Liver (tissue), 9 donors: ENCODE results near the gene TACC2. TPM values are rescaled to one million over a fixed set of nuclear protein-coding genes. Genes with fewer than 3 reads are reported as not detected.

Experiments used
- DNase-seq: peaks from one replicate; pipeline ENCODE4 v3.0.0-alpha.2; 2017; ENCODE audit warnings: low spot score
- H3K27ac ChIP-seq, 2 donors: one replicate each; pipeline ENCODE4 v1.7.0; 2013; ENCODE audit warnings: inconsistent platforms in 2 of 2, low read length in 2 of 2, control low read depth in 1 of 2, low read depth in 1 of 2, mild to moderate bottlenecking in 1 of 2
- H3K27me3 ChIP-seq, 4 donors: one replicate each; pipeline versions ENCODE4 v1.6.1 to v1.7.0; 2013; ENCODE audit warnings: low read length in 3 of 4, inconsistent platforms in 1 of 4, mild to moderate bottlenecking in 1 of 4, moderate library complexity in 1 of 4; ENCODE audit not compliant: control insufficient read depth in 4 of 4, insufficient read depth in 4 of 4
- H3K36me3 ChIP-seq, 4 donors: one replicate each; pipeline versions ENCODE4 v1.6.1 to v1.7.0; 2013; ENCODE audit warnings: low read length in 3 of 4, mild to moderate bottlenecking in 3 of 4, low read depth in 1 of 4, moderate library complexity in 1 of 4; ENCODE audit not compliant: control insufficient read depth in 4 of 4, insufficient read depth in 3 of 4
- H3K4me1 ChIP-seq, 4 donors: one replicate each; pipeline versions ENCODE4 v1.6.1 to v1.7.0; 2013; ENCODE audit warnings: low read length in 3 of 4, mild to moderate bottlenecking in 3 of 4, moderate library complexity in 1 of 4; ENCODE audit not compliant: control insufficient read depth in 4 of 4, insufficient read depth in 4 of 4
- H3K4me3 ChIP-seq, 3 donors: one replicate each; pipeline versions ENCODE4 v1.6.1 to v1.7.0; 2013; ENCODE audit warnings: low read length in 3 of 3, control low read depth in 1 of 3, low read depth in 1 of 3, mild to moderate bottlenecking in 1 of 3
- H3K9ac ChIP-seq, 2 donors: one replicate each; pipeline ENCODE4 v1.7.0; 2013; ENCODE audit warnings: low read length in 2 of 2, mild to moderate bottlenecking in 2 of 2, moderate library complexity in 2 of 2, control low read depth in 1 of 2, low read depth in 1 of 2
- H3K9me3 ChIP-seq, 4 donors: one replicate each; pipeline versions ENCODE4 v1.6.1 to v1.7.0; 2013; ENCODE audit warnings: low read length in 3 of 4; ENCODE audit not compliant: control insufficient read depth in 4 of 4
- ATF3 ChIP-seq: IDR thresholded peaks from 2 replicates; pipeline ENCODE4 v1.6.1; 2016; ENCODE audit warnings: antibody characterized with exemption
- CTCF ChIP-seq: fragments of 150-350 bp; IDR thresholded peaks from 2 replicates; pipeline ENCODE4 v1.5.1; 2017; ENCODE audit warnings: improper control_type of control experiment, low read depth, low read length; ENCODE audit not compliant: missing input control
- EGR1 ChIP-seq, 2 donors: IDR thresholded peaks; 2 replicates each; pipeline ENCODE4 v1.6.1; 2016 to 2018; ENCODE audit warnings: antibody characterized with exemption in 2 of 2, low read depth in 2 of 2
- FOXA1 ChIP-seq: IDR thresholded peaks from 2 replicates; pipeline ENCODE4 v1.6.1; 2016; ENCODE audit warnings: antibody characterized with exemption
- FOXA2 ChIP-seq: IDR thresholded peaks from 2 replicates; pipeline ENCODE4 v1.6.1; 2016; ENCODE audit warnings: antibody characterized with exemption
- HNF4A ChIP-seq, 2 donors: conservative IDR thresholded peaks; 2 replicates each; pipeline ENCODE4 v1.6.1; 2016; ENCODE audit warnings: antibody characterized with exemption in 2 of 2, mild to moderate bottlenecking in 2 of 2
- HNF4G ChIP-seq: IDR thresholded peaks from 2 replicates; pipeline ENCODE4 v1.6.1; 2016; ENCODE audit warnings: antibody characterized with exemption
- JUND ChIP-seq, 2 donors: IDR thresholded peaks; 2 replicates each; pipeline ENCODE4 v1.6.1; 2016; ENCODE audit warnings: antibody characterized with exemption in 2 of 2
- MAX ChIP-seq: IDR thresholded peaks from 2 replicates; pipeline ENCODE4 v1.6.1; 2016; ENCODE audit warnings: antibody characterized with exemption
- NR2F2 ChIP-seq: IDR thresholded peaks from 2 replicates; pipeline ENCODE4 v1.6.1; 2016; ENCODE audit warnings: antibody characterized with exemption
- RAD21 ChIP-seq, 2 donors: IDR thresholded peaks; 2 replicates each; pipeline ENCODE4 v1.6.1; 2016; ENCODE audit warnings: antibody characterized with exemption in 2 of 2, mild to moderate bottlenecking in 2 of 2
- REST ChIP-seq: IDR thresholded peaks from 2 replicates; pipeline ENCODE4 v1.6.1; 2016; ENCODE audit warnings: antibody characterized with exemption, mild to moderate bottlenecking
- RXRA ChIP-seq, 2 donors: IDR thresholded peaks; 2 replicates each; pipeline ENCODE4 v1.6.1; 2017 to 2018; ENCODE audit warnings: antibody characterized with exemption in 2 of 2, mild to moderate bottlenecking in 1 of 2
- SP1 ChIP-seq: IDR thresholded peaks from 2 replicates; pipeline ENCODE4 v1.6.1; 2018; ENCODE audit warnings: antibody characterized with exemption, mild to moderate bottlenecking
- TAF1 ChIP-seq: conservative IDR thresholded peaks from 2 replicates; pipeline ENCODE4 v1.6.1; 2016; ENCODE audit warnings: antibody characterized with exemption, mild to moderate bottlenecking
- YY1 ChIP-seq: IDR thresholded peaks from 2 replicates; pipeline ENCODE4 v1.6.1; 2016; ENCODE audit warnings: antibody characterized with exemption, mild to moderate bottlenecking
- WGBS: extraction: QIAGEN DNeasy Blood & Tissue Kit; methylation state at CpG from one replicate; pipeline ENCODE4 v1.1.7; 2013; 5-methylcytosine and 5-hydroxymethylcytosine counted together
- polyA plus RNA-seq, 2 donors: library from polyadenylated mRNA; stranded (reverse) in 1 of 2; unstranded in 1 of 2; fragments of 200-250 nt in 1 of 2; fragments of >200 nt in 1 of 2; fragmentation: Nextera tagmentation in 1 of 2; extraction: Ambion mirVana in 1 of 2; gene quantifications; one replicate each; pipeline versions ENCODE4 v1.2.1 to v1.2.3, GENCODE V29; 2013 to 2015
- total RNA-seq, 2 donors: library from RNA; depleted of rRNA; stranded (reverse); fragments of >200 nt; gene quantifications; one replicate each; pipeline ENCODE4 v1.2.3, GENCODE V29; 2014
- donor health status: healthy.
- donor health status: healthy.
- donor health status: healthy.
- donor health status: healthy.
- donor health status: healthy.

Gene TACC2
- total and polyA plus RNA-seq, 4 donors, result 1.5 to 9.1 (median 7.8) TPM

- no peak overlapping the region for H3K27ac ChIP-seq
- no peak for DNase-seq
- no peaks in the 10 kb centered on the region for H3K4me1 ChIP-seq
- 84% methylated on average over 10 of the region's 10 CpGs for WGBS
- H3K27me3 ChIP-seq, result no peaks in the 10 kb centered on the region
- H3K9me3 ChIP-seq, result no peaks in the 10 kb centered on the region
- no peak overlapping the region for H3K9ac ChIP-seq
- no peak for TF ChIP-seq HNF4G
- no peak for TF ChIP-seq FOXA1
- TF ChIP-seq SP1, result no peak
- no peak for TF ChIP-seq CTCF
- TF ChIP-seq NR2F2, result no peak
- TF ChIP-seq RAD21 (IDR thresholded peaks at IDR 0.05), result no peak
- no peak for TF ChIP-seq REST
- no peak for TF ChIP-seq MAX
- TF ChIP-seq YY1, result no peak
- no peak for TF ChIP-seq EGR1 (IDR thresholded peaks at IDR 0.05; ENCODE audit: low read depth in 2 of 2)
- no peak for TF ChIP-seq HNF4A (conservative IDR thresholded peaks at IDR 0.05)
- no peak for TF ChIP-seq TAF1
- TF ChIP-seq RXRA (IDR thresholded peaks at IDR 0.05), result no peak
- no peak for TF ChIP-seq JUND (IDR thresholded peaks at IDR 0.05)
- TF ChIP-seq FOXA2, result no peak
- no peak overlapping the region for H3K4me3 ChIP-seq
- no peaks in the 10 kb centered on the region for H3K36me3 ChIP-seq
Observed at GRCh38 chr10:122273966-122274545, 285.1 kb downstream of the TACC2 start.

GRCh38 chr10:122276611-122277208 lies 287.7 kb downstream of the TACC2 start:
- TF ChIP-seq ATF3 (no peak), RAD21 (IDR thresholded peaks at IDR 0.05) (no peak)
- no peak for DNase-seq
- WGBS, result 94% methylated on average over 6 of the region's 6 CpGs
- H3K9me3 ChIP-seq, result no peaks in the 10 kb centered on the region
- no peak overlapping the region for H3K9ac ChIP-seq
- no peak overlapping the region for H3K27ac ChIP-seq
- no peaks in the 10 kb centered on the region for H3K36me3 ChIP-seq
- no peaks in the 10 kb centered on the region for H3K27me3 ChIP-seq
- H3K4me1 ChIP-seq, result no peaks in the 10 kb centered on the region
- H3K4me3 ChIP-seq, result no peak overlapping the region
